Thyroid gland (tissue), 4 donors: Measurements from ENCODE around the gene ZNF177.

Experiments
- CTCF ChIP-seq, 6 experiments: fragments of 200-600 bp in 3 of 6; fragments of 450-650 bp in 3 of 6; sonication (generic) in 3 of 6; IDR thresholded peaks; one replicate each; pipeline ENCODE4 v1.5.1; 2016 to 2019; ENCODE audit warnings: antibody characterized with exemption in 6 of 6, mild to moderate bottlenecking in 2 of 6, inconsistent platforms in 1 of 6, moderate library complexity in 1 of 6
- POLR2A ChIP-seq, 2 donors: fragments of 450-650 bp; IDR thresholded peaks; one replicate each; pipeline ENCODE4 v1.6.1; 2017; ENCODE audit warnings: antibody characterized with exemption in 2 of 2, mild to moderate bottlenecking in 2 of 2, moderate library complexity in 1 of 2

GRCh38 chr19:9370738-9371619 is 8.2 kb downstream of the ZNF177 start:
- no peak for TF ChIP-seq CTCF (IDR thresholded peaks at IDR 0.05)
- no peak for TF ChIP-seq POLR2A (IDR thresholded peaks at IDR 0.05)
